ENCODE data around the gene BTNL3.
"Not testable (repeated sequence)": the region's sequence is repeated elsewhere in the genome, so short reads cannot be mapped to it uniquely, and the experiment has no call there.

The BTNL3 gene

DNA sequence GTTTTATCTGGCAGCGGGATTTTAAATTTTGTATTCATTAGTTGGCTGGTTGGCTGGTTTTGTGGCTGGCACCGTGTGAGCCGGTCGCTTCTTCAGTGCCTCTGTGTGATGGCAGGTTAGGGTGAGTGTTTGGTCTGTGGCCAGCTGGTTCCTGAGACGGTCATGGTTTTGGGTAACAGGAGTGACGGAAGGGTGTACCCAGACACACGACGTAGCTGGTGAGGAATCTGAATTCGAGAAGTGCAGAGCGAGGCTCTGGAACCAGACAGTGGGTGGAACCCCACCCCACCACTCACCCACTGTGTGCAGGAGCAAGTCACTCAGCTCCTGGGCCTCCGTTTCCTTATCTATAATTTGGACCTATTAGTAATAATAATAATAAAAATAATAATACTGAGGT, 54.1 kb downstream of the BTNL3 start:
- H3K4me3 ChIP-seq (ENCODE audit: low read depth, low read length), result no peak overlapping the region
- TF ChIP-seq, protein P1, sequence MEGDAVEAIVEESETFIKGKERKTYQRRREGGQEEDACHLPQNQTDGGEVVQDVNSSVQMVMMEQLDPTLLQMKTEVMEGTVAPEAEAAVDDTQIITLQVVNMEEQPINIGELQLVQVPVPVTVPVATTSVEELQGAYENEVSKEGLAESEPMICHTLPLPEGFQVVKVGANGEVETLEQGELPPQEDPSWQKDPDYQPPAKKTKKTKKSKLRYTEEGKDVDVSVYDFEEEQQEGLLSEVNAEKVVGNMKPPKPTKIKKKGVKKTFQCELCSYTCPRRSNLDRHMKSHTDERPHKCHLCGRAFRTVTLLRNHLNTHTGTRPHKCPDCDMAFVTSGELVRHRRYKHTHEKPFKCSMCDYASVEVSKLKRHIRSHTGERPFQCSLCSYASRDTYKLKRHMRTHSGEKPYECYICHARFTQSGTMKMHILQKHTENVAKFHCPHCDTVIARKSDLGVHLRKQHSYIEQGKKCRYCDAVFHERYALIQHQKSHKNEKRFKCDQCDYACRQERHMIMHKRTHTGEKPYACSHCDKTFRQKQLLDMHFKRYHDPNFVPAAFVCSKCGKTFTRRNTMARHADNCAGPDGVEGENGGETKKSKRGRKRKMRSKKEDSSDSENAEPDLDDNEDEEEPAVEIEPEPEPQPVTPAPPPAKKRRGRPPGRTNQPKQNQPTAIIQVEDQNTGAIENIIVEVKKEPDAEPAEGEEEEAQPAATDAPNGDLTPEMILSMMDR (conservative IDR thresholded peaks at IDR 0.05; ENCODE audit: low read depth, low read length), result no peak
- no peak for DNase-seq (ENCODE audit: low read depth)

DNA sequence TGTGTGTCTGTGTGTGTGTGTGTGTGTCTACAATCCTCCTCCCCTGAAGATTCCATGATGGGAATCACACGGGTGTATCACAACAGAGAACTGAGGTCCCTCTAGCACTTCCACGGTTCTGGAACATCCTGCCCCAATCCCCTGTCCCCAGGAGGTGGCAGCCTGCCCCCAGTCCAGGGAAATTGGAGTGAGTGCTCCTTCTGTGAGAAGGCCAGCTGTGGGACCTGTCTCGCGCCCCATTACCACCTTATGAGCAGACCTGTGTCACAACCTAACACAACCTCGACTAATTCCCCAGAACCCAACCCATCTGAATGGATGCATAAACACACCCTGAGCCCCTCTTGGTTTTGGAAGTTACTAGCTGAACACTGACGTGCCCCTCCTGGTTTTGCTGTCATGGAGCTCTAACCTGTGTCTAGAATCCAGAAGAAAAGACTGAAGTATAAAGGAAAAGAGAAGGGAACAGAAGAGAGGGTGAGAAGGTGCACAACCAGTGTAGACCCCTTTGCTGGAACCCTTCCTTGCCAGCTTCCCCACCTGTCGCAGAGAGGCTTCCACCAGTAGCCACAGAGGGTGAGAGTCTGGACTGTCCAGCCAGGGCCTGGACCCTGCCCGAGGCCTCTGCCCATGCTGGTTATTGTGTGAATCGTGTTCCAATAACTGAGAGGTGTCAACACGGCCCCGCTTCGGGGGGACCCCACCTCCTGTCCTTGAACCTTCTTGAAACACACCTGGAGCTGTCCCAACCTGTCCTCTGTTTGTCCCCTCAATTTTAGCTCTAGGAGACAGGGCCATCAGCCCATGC, 54.8 kb downstream of the BTNL3 start:
- TF ChIP-seq, protein P1 (conservative IDR thresholded peaks at IDR 0.05; ENCODE audit: low read depth, low read length), result no peak
- no peak for DNase-seq (ENCODE audit: low read depth)

DNA sequence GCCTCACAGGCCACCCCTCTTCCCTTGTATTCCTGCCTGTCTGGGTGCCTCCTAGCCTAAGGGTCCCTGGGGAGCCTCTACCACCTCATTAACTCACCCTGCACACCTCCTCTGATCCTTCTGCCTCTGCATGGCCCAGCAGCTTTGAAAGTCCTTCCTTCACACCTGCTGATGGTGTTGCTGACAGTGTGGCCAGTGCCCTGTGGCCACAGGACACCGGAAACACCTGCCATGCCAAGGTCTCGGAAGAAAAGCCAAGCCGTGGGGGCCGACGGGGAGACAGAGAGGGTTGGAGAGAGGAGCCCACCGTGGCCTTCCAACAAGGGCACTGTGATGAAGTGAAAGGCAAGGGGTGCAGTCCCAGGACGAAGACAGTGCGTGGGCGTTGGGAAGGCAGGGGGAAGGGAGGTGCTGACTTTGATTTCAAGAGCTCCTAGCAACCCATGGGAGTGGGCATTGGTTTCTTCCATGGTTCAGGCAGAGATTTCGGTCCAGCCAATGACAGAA, 55.5 kb downstream of the BTNL3 start:
- TF ChIP-seq, protein P1 (conservative IDR thresholded peaks at IDR 0.05; ENCODE audit: low read depth, low read length), result no peak
- H3K4me3 ChIP-seq (ENCODE audit: low read depth, low read length), result no peak overlapping the region
- DNase-seq (ENCODE audit: low read depth), result no peak

More for the DNA sequence above, 54.8 kb downstream of the BTNL3 start:
- H3K4me3 ChIP-seq (ENCODE audit: low read depth, low read length), result no peak overlapping the region

DNA sequence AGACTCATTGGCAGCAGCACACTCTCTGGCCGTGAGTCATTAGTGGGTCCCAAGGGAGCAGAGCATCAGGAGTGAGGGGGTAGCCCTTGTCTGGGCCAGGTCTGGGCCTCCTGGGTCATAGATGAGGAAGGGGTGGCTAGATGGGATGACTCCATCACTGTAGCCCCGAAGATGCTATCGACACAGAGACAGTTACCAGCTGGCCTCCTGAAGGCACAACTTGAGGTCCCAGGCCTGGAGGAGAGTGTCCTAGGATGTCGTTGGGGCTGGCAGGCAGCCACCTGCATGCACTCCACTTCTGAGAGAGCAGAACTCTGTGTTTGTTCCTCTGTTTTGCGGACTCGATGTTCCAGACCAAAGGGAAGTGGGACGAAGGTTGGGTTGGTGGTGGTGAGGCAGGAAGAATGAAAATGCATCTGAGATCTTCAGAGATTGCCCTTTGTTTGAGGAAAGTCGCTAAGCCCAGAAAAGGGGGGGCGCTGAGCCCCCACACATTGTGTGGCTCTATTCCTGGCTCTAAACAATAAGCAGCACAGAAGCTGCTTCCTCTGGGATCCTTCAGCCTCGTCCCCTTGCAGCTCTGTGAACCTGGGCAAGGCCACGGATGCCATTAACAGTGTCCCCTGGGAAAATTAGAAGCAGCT, 56.1 kb downstream of the BTNL3 start:
- TF ChIP-seq, protein P1 (conservative IDR thresholded peaks at IDR 0.05; ENCODE audit: low read depth, low read length), result no peak
- DNase-seq (ENCODE audit: low read depth), result no peak
- no peak overlapping the region for H3K4me3 ChIP-seq (ENCODE audit: low read depth, low read length)

DNA sequence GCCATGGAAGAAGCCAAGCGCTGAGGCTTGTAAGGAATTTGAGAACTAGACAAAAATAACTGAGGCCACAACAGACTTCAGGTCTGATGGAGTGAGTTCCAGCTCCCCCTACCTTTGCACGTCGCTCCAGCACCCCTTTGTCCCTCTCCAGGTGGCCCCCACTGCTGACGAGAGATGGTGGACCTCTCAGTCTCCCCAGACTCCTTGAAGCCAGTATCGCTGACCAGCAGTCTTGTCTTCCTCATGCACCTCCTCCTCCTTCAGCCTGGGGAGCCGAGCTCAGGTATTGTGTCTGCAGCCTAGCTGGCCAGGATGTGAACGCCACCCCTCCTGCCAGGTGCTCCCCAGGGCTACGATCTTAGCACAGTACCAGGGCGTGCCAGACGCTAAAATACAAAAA, 56.7 kb downstream of the BTNL3 start:
- DNase-seq (ENCODE audit: low read depth), result no peak
- no peak overlapping the region for H3K4me3 ChIP-seq (ENCODE audit: low read depth, low read length)
- TF ChIP-seq, protein P1 (conservative IDR thresholded peaks at IDR 0.05; ENCODE audit: low read depth, low read length), result no peak

DNA sequence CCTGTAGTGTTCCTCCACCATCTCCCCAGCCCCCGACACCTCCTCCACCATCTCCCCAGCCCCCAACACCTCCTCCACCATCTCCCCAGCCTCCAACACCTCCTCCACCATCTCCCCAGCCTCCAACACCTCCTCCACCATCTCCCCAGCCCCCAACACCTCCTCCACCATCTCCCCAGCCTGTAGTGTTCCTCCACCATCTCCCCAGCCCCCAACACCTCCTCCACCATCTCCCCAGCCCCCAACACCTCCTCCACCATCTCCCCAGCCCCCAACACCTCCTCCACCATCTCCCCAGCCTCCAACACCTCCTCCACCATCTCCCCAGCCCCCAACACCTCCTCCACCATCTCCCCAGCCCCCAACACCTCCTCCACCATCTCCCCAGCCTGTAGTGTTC, 57.2 kb downstream of the BTNL3 start:
- DNase-seq (ENCODE audit: low read depth); H3K4me3 ChIP-seq (ENCODE audit: low read depth, low read length): not testable (repeated sequence)

DNA sequence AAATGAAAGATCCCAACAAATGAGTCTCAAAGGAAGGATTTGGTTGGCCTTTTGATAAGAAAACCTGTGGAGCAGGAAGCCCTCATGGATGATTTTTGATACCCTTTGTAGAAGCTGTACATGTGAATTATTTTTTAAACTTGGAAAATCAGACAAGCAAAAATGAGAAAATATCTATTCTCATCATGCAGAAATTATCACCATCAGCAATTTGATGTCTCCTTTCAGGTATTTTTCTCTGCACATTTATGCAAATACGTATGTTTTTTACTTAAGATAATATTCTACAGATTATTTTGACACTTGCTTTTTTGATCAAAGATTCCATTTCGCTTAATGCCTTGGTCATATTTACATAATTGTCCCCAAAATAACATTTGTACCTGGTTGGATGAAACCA, 58.6 kb downstream of the BTNL3 start:
- no peak for DNase-seq (ENCODE audit: low read depth)
- TF ChIP-seq, protein P1 (conservative IDR thresholded peaks at IDR 0.05; ENCODE audit: low read depth, low read length), result no peak
- H3K4me3 ChIP-seq (ENCODE audit: low read depth, low read length), result no peak overlapping the region

Data from choroid plexus epithelial cell (primary cell).